Stimulated activated CD4-positive, alpha-beta T cell treated with anti-CD3 and anti-CD28 coated beads, Interleukin-2, amount 100 ng/mL, for 4 hours (primary cell): ENCODE measurements around the gene GCN1.
"Not testable (repeated sequence)": the region's sequence is repeated elsewhere in the genome, so short reads cannot be mapped to it uniquely, and the experiment has no call there.

Experiments used
- DNase-seq: peaks from one replicate; pipeline ENCODE4 v3.0.0-alpha.2; 2020; ENCODE audit warnings: low read depth

Gene GCN1

DNA sequence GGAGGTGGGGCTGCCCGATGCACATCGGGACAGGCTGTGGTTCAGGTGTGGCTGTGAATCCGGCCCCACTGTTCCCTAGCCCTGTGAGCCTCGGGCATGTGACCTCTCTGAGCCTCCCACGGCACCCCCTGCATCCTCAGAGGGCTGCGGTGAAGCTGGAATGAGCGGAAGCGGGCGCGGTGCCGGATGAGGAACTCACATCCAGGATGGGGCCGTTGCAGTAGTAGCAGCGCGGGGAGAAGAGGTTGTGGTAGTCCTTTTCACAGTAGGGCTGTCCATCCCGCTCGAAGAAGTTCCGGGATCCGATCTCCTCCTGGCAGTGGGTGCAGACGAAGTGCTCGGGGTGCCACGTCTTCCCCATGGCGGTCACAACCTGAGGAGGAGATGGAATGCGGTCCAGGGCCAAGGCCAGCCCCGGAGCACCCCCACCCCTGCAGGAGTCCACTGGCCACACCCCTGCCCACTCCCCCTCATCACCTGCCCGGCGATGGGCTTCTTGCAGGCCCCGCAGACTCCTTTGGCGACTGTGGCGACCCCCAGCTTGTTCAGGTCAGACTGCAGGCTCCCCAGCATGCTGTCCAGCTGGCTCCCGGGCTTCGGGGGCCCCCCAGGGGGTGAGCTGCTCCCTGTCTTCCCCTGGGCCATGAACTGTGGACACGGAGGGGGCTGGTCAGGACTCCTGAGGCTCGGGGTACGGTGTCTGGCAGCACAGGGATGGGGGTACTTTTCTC is 20.3 kb upstream of the GCN1 start:
- DNase-seq = no peak

DNA sequence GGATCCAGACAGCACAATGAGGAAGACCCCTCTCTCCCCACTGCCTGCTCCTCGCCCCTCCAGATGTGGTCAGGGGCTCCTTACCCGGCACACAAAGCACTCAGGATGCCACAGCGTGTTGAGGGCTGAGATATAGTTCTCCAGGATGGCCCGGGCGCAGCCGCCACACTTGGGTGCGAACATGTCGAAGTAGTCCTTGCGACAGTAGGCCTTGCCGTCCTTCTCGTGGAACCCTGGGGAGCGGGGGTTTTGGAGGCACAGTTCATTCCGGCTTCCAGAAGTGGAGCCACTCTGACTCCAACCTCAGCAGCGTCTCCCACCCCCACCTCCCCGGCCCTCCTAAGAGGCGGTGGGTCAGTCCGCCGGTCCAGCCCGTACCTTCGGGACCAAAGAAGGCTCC is 19.2 kb upstream of the GCN1 start:
- no peak for DNase-seq

DNA sequence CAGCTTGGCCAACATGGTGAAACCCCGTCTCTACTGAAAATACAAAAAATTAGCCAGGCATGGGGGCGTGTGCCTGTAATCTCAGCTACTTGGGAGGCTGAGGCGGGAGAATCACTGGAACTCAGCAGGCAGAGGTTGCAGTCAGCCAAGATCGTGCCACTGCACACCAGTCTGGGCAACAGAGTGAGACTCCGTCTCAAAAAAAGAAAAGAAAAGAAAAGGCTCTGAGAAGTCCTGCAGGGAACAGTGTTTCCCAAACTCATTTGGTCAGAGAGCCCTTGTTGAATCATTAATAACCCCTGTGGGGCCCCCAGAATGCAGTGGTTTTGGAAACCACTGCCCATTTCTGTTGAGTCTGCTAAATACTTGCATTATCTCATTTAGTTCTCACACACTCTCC is 18.7 kb upstream of the GCN1 start:
- DNase-seq = not testable (repeated sequence)

DNA sequence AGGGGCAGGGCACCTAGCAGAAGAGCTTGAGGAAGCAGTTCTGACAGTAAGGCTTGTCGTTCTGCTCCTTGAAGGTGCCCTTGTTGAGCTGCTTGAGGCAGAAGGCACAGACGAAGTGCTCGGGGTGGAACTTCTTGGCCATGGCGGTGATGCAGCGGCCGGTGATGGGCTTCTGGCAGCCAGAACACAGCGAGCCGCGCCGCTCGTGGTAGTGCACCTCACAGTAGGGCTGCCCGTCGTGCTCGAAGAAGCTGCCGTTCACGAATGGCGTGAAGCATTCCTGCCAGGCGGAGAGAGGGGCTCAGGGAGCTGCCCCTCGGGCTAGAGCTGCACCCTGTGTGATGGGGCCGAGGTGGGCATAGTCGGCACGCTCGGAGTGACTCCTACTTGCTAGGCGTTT is 17.8 kb upstream of the GCN1 start:
- no peak for DNase-seq

DNA sequence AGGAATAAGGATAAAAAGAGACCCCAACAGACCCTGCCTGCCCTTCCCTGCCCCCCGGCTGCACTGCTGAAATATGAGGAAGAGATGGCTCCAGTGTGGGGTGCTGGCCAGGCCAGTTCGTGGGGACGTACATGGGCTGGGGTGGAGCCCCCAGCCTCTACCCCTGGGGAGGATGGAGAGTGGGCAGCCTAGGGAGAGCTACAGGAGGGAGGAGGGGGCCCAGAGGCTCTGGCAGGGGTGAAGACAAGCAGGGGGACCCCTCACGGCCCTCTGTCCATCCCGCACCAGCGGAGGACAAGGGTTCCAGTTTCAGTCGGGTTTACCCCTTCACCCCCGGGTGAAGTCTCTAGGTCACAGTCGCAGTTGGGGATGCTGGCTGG is 17.4 kb upstream of the GCN1 start:
- DNase-seq = no peak

DNA sequence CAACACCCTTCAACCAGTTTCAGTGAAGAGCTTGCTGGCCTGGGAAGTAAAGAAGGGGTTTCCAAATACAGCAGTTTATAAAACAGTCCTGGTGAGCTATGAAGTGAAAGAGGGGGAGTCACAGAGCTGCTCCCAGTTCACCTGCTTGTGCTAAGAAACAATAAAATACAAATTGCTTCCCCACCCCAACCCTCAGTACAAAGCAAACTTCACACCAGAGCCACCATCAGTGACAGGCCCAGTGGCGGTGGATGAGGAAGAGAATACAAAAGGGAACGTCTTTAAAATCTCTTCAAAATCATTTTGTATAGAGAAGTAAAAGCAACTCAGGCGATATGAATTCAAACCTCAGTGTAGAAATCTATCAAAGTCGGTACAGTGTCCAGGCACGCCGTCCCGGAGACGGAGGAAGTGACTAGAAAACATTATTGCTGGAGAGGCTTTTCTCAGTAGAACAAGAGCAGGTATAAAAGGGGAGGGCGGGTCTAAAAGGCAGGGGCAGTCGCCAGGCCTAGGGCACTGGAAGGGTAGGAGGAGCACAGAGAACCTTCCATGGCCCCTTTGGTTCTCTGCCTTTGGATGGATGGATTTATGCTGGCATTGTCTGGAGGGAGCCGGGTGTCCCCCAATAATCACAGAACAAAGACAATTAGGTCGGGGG is 16.9 kb upstream of the GCN1 start:
- DNase-seq = no peak

DNA sequence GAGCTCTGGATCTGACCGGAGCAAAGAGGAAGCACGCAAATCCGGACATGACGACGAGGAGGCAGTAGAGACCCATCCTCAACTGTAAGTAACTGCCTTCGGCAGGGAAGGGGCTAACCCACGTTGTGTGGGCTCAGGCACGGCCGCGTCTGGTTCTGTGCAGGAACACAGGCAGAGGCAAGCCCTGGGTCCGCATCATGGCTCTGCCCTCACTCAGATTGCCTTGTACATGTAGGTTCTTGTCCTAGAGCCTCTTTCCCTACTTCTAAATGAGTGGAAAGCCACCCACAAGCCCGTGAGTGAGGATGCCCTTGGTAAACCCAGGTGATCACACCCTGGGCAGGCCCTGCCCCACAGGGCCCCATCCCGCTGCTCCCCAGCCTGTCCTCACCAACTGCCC is 15.3 kb upstream of the GCN1 start:
- DNase-seq = no peak

DNA sequence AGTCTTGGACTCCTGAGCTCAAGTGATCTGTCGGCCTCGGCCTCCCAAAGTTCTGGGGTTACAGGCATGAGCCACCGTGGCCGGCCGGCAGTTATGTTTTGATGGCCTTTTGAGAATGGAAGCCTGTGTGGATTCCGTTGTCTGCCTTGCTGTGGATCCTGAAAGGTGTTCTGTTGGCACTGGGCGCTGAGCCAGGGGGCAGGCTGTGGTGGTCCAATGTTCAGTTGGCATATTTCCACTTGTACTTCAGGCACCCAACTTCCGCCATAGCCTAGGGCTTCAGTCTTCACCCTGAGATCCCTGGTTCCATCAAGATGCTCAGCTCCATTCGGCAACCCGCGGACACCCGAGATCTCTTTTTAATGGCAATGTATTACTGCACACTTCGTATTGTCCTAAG is 12.7 kb upstream of the GCN1 start:
- no peak for DNase-seq

DNA sequence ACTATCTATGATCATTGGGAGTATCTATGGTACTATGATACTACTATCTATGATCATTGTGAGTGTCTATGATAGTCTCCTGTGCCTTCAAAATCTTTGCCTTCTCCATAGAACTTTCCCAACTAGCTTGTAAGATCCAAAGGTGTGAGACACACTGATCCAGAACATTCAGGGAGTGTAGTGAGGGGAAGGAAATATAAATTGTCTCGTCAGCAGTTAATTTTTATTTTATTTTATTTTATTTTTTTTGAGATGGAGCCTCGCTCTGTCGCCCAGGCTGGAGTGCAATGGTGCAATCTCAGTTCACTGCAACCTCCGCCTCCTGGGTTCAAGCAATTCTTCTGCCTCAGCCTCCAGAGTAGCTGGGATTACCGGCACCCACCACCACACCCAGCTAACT is 12.3 kb upstream of the GCN1 start:
- DNase-seq = not testable (repeated sequence)

DNA sequence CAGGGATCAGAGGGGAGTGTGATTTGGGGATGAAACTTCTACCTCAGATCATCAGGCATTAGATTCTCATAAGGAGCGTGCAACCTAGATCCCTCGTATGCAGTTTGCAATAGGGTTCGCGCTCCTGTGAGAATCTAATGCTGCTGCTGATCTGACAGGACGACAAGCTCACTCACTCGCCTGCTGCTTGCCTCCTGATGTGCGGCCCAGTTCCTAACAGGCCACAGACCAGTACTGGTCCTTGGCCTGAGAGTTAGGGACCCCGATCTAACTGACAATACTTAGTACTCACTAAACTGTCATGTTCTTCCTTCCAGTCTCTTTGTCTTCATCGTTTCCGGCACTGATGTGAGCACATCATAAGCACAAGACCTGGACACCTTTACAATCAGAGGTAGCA is 11.7 kb upstream of the GCN1 start:
- no peak for DNase-seq

DNA sequence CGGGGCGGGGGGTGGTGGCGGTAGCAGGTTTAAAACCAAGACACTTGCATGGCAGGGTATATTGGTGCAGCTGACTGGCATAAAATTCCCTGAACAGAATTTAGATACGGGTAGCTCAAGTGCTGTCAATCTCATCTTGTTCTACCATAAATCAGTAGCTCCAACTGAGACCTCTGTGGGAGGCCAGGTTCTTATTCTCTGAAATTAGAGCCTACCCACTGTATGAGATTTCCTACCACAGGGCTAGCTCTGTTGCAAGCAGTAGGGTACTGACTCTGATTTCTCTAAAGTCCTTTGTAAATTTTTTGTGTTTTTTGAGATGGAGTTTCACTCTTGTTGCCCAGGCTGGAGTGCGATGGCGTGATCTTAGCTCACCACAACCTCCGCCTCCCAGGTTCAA is 9.7 kb upstream of the GCN1 start:
- no peak for DNase-seq

DNA sequence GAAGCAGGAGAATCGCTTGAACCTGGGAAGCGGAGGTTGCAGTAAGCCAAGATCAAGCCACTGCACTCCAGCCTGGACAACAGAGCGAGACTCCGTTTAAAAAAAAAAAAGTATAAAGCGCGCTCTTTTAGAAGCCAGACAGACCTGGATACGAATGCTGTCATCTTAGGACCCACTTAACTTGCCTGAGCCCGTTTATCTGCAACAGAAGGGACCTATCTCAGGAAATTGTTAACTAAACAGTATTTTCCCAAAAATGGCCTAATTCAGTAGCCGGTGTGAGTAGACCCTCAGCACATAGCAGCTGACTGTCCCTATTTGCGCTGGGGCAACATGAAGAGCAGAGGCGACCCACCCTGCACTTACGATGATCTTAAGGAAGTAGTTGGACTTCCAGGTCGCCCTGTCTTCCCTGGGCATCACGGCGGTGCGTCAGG is 5.9 kb upstream of the GCN1 start:
- no peak for DNase-seq

DNA sequence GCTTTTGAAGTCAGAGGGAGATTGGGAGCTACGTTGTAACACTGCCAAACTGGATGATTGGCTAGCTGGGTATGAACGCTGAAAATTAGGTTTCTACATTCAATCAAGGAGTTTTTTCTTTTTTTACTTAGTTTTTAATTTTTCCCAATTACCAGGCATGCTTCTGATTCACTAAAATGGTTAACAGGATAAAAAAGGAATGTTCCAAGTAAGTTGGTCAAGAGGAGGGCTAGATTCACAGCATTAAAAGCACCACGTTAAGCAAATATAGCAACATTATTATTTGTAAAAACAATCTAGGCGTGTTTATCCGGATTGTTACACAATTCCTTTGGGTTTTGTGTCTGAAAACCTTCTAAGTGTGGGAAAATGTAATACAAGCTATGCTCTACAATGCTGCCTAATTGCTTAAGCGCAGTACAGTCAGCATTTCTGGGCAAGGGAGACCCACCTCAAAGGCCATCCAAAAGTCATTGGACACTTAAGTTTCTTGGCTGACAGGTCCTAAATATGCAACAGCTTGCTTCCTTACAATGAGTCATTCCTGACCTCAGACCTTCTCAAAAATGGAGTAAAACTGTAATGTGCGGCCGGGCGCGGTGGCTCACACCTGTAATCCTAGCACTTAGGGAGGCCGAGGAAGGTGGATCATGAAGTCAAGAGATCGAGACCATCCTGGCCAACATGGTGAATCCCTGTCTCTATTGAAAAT is 5.2 kb upstream of the GCN1 start:
- no peak for DNase-seq

DNA sequence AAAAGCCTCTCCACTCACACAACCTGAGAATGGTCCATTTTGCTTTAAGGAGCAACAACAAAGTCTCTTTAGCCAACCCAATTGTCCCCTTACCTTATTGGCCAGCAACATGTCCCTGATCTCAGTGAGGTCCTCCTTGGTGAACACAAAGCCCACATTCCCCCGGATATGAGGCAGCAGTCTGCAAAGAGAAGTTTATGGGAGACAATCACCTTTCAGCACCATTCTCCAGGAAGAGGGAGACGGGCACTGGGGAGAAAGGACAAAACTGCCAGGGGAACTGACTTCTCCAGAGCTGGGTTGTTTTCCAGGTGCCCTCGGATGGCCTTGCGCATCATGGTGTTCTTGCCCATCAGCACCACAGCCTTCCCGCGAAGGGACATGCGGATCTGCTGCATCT is 4.5 kb upstream of the GCN1 start:
- no peak for DNase-seq

DNA sequence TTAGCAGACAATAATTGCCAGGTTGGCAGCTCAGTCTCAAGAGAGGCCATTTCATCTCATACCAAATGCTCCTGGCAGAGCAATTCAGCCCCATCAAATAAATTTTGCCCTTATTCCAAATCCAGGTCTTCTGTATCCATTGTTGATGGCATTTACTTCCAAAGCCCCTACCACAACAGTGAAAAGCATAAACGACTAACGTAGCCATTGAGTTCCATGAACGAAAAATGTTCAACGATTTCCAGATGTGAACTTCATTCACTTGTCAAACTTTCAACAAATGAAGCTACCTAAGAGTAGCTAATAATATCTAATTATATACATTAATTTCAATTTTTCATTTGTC is 3.0 kb upstream of the GCN1 start:
- no peak for DNase-seq

DNA sequence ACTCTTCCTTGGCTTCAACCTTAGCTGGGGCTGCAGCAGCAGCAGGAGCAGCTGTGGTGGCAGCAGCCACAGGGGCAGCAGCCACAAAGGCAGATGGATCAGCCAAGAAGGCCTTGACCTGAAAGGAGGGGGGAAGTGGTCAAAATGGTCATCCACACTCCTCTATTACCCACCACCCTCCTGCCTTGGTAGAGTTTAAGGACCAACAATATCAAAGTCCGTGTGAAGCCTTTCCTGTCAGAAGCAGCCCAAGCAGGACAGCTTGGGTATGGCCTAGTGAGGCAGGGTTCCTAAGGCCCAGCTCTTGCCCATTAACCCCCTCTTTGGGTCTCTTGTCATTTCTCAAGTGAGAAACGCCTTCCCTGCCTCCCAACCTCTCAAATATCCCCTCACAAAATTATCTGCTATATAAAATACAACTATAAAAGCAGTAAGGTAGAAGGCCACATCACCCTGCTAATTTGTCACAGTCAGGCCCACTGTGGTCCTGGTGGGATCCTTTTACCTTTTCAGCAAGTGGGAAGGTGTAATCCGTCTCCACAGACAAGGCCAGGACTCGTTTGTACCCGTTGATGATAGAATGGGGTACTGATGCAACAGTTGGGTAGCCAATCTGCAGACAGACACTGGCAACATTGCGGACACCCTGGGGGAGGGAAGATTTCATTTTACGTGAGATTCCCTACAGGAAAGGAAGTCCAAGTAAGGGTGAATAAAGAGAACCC is 2.5 kb upstream of the GCN1 start:
- not testable (repeated sequence) for DNase-seq

DNA sequence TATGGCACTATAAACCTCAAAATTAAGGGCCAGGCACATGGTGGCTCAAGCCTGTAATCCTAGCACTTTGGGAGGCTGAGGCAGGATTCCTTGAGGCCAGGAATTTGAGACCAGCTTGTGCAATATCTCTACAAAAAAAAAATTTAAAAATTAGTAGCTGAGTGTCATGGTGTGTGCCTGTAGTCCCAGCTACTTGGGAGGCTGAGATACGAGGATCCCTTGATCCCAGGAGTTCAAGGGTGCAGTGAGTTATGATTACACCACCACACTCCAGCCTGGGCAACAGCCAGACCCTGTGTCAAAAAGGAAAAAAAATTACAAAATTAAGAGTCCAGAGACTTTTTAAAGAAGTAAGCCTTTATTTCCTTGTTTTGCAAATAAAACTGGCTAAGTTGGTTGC is 1.8 kb upstream of the GCN1 start:
- DNase-seq = no peak

DNA sequence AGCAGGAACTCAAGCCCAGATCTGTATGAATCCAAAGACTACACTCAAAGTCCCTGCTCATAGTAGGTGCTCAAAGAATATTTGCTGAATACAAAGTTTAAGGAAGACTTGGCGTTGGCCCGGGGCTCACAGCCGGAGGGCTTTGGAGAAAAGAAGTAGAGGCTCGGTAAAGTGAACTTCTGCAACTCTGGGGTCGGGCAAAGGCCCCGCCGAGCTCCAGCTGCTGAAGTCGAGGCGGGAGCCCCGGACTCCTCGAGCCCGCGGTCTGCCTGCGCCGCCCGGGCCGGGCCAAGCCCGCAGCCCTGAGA is 335 bp downstream of the GCN1 start:
- DNase-seq = no peak

DNA sequence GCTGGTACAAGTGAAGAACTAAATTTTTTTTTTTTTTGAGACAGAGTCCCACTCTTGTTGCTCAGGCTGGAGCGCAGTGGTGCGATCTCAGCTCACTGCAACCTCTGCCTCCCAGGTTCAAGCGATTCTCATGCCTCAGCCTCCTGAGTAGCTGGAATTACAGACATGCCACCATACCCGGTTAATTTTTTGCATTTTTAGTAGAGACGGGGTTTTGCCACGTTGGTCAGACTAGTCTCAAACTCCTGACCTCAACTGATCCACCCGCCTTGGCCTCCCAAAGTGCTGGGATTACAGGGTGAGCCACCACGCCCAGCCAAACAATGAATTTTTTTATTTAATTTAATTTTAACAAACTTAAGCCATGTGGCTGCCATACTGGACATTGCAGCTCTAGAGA is 1.2 kb downstream of the GCN1 start:
- not testable (repeated sequence) for DNase-seq

DNA sequence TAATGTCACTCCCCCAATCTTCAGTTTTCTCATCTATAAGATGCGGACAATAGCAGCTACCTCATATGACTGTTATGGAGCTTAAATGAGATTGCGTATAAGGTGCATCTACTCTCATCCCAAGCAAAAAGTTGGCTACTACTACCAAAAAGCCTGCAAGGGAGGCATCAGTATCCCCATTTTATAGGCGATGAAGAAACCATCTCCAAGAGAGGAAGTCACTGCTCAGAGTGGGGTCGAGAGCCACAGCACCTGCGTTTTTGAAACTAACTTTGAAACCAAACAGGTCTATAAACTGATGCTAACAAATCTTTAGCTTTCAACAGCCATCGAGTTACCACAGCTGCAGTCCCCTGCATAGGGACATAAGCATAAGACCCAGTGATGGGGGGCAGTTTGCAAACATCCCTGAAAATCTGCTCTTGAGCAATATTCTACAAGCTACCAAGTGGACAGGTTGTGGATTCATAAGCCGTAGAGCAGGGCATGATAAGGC is 3.5 kb downstream of the GCN1 start:
- no peak for DNase-seq

DNA sequence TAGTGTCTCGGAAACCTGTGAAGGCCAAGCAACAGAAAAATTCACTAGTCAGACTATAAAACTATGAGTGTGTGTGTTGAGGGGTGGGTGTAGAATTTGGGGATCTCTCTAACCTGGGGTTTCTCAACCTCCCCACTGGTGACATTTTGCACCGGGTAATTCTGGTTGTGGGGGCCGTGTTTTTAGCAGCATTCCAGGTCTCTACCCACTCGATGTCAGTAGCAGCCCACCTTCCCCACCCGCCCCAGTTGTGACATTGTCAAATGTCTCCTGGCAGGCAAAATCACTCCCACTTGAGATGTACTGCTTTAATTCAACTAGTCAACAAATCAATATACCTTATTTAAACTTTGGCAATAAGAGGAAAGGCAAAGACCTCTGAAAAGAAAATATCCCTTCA is 4.1 kb downstream of the GCN1 start:
- DNase-seq = no peak

DNA sequence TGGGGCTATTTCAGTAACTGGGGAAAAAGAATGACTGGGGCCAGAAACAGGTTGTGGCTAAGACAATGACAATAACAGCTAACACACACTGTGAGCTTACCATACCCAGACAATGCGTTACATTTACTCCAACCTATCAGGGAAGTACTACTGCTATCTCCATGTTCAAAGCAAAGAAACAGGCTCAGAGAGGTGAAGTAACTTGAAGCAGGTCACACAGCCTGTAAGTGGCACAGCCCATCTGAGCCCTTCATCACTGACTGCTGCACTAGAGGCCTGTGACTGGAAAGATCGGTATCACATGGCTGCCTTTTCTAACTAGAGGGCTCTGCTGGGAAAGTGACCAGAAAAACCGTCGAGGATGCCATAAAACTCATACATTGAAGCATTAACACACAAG is 7.9 kb downstream of the GCN1 start:
- no peak for DNase-seq

DNA sequence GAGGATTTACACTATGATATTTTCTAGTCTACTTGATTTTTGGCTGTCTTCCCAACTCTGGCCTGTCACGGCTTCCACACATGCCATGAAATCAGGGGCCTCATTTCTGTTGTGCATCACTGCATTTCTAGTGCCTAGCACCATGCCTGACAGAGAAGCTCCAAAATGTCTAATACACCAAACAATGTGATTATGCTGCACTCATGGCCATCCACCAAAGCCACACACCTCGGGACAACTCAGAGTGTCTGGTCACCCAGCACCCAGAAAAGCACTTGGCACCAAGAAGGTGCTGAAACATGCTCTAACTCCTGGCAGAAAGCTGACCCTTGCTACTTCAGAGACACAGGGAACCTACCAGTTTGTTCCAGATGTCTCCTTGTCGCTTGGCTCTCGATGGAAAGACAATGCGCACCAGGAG is 11.3 kb downstream of the GCN1 start:
- DNase-seq = no peak
